Measurements from ENCODE around the gene CDH11.

Gene CDH11

DNA sequence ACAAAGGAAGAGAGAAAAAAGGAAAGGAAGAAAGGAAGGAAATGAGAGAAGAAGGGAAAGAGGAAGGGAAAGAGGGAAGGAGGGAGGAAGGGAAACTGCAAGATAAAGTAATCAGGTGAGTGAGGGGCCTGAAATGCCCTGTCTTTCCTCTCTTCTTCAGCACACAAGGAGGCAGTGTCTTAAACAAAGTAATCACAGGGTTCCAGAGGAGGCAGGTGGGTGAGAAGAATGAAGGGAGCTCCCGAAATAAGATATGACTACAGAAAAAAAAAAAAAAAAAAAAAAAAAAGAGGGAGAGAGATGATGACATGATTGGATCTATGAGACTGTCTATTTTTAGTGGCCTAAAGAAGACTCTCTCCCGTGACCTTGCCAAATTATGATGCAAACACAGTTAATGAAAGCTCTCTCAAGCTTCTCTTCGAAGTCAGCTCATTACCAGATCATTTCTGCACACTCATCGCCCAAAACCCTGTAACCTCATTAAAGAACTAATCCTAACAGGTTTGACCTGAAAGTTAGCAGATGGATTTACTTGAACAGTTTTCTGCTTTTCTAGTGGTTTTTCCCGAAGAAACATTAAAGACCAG is 53.6 kb downstream of the CDH11 start:
- no peak for DNase-seq

GRCh38 chr16:65066651-65067050 is 55.2 kb downstream of the CDH11 start:
- no peak for DNase-seq

DNA sequence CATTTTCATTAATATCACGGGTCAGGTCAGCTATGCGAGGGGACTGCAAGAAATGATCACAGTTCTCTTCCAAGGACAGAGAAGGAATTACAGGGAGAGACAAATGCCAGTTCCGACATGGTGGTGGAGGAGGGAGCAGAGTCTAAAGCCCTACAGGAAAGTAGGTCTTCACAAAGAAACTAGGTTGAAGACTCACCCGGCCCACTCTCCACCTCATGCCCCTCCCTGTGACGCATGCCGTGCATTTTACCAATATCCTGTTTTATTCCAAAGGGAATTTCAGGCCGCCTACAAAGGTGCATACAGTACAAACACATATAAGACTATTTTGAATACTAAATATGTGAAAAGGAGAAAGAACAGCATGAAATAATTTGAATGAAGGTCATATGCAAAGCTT is 56.8 kb downstream of the CDH11 start:
- DNase-seq = no peak

GRCh38 chr16:65064131-65064530 is 57.7 kb downstream of the CDH11 start:
- DNase-seq = no peak

GRCh38 chr16:65062736-65063583 is 58.9 kb downstream of the CDH11 start:
- DNase-seq = no peak

GRCh38 chr16:65061935-65062518 is 59.8 kb downstream of the CDH11 start:
- DNase-seq = no peak

- no peak for DNase-seq
Observed at GRCh38 chr16:65061263-65061662, 60.6 kb downstream of the CDH11 start.

DNA sequence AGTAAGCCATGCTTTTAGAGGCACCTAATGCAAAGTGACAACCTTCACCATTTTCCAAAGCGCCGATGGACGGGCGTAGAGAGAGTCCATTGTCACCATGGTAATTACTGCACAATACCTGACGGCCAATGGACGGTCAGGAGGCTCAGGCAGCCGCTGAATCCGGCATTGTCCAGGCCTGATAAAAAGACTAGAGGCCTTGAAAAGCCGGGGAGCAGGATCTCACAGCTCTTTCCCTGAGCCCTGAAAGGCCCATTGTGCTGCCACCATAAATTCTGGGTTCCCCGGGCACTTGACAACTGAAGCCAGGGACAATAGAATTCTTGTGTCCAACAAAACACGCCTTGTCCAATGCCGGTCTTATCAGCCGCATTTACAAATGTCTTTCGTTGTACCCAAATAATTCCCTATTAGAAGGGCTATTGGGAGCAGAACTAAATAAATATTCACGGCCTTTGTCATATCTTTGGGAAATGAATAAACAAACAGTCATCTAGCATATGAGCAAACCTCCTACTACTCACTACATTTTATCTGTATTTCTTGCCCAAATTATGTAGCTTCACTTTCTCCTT is 62.4 kb downstream of the CDH11 start:
- no peak for DNase-seq

GRCh38 chr16:65057184-65057583 is 64.7 kb downstream of the CDH11 start:
- DNase-seq = no peak

GRCh38 chr16:65054457-65054856 is 67.4 kb downstream of the CDH11 start:
- DNase-seq = no peak

DNA sequence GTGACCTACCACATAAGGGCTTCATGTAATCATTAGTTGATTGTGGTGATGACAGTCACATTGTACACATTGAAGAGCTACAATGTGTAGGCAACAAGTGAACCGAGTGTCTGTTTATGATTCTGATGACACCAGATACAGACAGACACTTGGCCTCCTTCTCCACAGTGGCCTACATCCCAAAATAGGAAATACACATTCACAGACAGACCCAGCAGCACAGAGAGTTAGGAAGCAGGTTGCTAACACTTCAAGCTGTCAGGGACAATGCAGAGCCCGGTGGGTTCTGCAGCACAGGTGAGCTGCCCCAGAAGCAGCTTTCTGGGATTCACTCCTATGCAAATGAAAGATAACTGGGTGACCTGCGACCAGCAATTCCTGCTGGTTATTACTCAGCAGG is 72.2 kb downstream of the CDH11 start:
- no peak for DNase-seq

DNA sequence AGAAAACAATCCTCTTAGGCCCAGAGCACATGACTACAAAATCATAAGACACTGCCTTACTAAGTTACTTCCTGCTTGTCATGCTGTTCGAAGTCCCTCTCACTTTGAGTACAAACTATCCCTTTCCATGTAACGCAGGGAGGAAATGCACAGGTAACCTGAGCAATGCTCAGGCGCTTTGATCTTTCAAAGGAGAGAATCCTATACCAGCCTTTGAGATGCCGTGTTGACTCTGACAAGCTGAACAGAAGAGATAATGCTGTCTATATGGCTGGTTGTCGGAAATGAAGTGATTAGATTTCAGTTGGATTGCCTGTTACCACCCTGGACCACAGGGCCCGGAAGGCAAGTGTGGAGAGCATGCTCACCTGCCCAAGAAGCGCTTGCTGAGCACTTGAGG is 75.9 kb downstream of the CDH11 start:
- no peak for DNase-seq

- DNase-seq = no peak
Observed at GRCh38 chr16:65044873-65045272, 77.0 kb downstream of the CDH11 start.

DNA sequence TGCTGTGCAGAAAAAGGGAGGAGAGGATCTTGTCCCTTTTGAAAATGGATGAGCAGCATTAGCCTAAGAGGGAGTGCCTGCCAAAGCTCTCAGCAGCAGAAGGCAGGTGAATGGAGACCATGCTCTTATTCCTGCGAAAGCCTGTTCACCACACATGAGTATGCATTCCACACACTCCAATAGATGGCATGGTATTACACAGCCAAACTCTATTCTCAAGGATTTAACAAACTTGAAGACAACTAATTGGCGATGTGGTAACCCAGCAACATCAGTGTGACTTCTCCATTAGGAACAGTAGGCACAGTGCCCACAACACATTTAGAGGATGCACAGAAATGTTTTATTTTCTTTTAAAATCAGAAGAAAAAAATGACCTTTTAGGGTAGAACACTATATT is 77.8 kb downstream of the CDH11 start:
- DNase-seq = no peak

DNA sequence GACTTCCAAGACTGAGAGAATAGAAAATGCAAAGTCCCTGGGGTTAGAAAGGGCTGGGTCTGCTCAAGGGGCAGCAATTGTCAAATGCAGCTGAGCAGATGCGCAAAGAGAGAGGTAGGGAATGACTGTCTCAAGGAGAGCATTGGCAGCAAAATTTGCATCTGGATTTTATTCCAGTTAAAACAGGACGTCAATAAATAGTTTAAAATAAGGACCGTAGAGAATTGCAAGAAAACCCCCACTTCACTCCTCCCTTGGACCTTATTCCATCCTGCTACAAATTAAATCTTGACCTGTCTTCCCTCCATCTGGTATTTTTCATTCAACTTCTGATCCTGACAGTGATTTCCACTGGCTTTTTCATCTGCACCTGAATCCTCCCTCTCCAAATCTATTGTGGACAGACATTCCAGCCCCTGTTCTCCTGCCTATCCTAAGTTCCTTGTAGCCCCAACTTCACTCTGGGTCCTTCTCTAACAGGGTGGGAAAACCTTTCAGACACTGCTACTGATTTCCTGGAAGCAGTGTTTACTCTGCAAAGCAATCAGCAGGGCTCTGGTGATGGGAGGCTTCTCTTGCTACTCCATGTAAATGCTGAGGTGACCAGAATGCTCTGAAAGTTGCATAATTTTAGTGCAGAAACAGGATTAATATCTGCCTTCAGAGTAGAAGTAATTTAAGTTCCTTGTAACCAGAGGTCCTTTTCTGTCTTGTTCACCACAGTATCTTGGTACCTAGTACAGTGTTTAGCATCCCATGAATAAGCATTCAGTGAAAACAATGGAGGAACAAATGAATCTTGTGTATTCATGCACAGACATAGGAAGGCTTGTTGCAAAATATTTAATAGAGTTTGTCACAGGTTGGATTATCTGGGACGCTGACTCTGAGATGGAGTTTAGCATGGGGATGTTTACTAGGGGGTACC is 79.2 kb downstream of the CDH11 start:
- no peak for DNase-seq

DNA sequence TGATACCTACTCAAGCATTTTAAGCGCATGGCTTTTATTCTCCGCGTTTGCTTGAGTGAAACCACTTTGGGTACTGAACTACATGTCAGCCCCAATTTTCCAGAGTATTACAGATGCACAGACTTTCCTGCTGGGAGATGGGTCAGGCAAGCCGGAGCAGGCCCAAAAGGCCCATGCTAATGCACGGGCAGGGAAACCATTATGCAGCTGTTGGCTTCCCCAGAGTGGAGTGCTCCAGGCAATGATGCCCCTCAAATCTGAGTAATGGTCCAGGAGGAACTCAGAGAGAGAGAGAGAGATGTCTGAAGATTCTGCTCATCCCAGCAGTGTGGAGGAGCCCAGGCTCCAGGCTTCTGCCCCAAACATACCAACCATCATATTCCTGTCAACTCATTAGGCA is 80.2 kb downstream of the CDH11 start:
- no peak for DNase-seq

DNA sequence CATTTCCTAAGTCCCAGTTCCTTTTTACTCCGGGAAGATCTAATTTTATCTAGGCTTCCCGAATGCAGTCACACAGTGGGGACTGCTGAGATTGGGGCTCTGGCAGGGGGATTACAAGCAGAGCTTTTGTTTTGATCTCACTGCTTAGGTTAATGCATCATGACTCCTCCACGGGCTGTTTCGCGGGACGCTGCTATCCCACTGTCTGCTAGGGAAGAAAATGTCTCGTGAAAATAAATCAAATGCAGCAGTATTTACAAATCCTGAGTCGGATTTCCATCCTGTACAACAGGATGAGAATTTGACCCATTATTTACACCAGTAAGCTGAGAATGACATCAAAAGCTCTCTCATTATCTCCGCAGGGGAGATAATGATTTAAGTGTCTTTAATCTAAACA is 83.8 kb downstream of the CDH11 start:
- no peak for DNase-seq

DNA sequence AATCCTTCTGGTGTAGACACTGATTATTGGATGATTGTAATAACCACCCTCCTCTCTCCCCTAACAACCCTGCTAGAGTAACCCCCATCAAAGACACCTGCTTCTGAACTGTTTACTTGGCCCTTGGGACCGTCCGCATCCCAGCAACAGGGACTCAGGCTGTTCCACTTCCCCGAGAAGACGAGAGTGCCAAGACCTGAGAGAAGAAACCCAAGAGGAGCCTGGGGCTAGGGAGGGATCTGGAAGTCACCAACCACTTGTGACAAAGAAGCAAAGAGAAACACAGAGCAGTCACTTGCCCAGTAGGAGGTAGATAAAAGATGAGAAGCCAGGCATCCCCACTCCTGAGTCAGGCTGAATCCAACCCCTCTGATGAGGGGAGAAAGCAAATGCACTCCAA is 84.3 kb downstream of the CDH11 start:
- no peak for DNase-seq

DNA sequence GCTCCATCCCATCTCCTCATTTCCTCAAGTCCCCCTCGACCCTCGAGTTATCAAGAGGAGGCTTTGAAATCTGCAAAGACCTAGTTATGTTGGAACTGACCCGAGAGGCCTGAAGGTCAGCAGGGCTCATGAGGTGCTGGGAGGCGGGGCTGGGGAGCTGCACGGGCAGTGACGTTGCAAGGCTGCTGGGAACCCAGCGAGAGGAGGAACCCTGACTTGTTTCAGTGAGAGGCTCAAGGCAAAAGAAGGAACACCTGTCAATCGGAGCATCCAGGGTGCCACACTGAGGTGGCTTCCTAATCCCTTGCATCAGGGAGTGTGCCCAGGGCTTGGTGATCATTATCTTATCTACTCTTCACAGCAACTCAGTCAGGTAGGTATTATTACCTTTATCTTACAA is 86.9 kb downstream of the CDH11 start:
- no peak for DNase-seq

DNA sequence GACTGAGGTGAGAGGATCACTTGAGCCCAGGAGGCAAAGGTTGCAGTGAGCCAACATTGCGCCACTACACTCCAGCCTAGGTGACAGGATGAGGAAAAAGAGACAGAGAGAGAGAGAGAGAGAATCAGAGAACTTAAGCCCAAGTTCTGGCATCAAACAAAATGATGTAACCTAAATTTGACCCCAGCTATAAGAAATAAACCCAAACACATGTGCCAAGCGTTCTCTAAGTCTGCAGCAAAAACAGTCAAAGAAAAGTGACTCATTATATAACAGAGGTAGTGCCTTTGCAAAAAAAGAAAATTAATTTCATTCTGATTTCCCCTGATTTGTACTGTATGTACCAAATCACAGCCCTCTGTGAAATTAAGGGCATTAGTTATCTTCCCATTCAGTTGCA is 89.5 kb downstream of the CDH11 start:
- DNase-seq = no peak

DNA sequence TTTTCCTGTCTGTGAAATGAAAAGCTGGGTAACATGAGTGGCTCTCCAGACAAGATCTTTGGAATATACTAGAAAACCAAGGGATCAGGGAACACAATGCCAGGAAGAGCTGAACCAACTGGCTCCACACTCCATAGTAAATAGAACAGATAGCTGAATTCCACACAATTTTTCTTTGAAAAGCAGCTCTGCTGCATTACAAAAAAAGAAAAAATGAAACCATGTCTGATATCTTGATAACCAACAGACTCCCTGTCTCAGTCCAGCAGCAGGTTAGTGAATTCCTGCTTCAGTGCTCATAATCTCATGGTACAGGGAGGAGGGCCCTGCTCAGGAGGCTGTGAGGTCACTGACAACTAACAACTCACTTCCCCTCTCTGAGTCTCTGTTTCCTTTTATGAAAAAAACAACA is 97.1 kb downstream of the CDH11 start:
- DNase-seq = no peak

GRCh38 chr16:65023802-65024201 is 98.1 kb downstream of the CDH11 start:
- no peak for DNase-seq

Data from CD4-positive, alpha-beta T cell treated with Interleukin-6 for 4 hours (primary cell).